ENCODE measurements around the gene ITPR1. TPM values are rescaled to one million over a fixed set of nuclear protein-coding genes. Genes with fewer than 3 reads are reported as not detected.

Gene ITPR1
- total RNA-seq, 4 donors from 2014 or later = 58.8 to 67.2 (median 63.1) TPM

- no peak for TF ChIP-seq CTCF (IDR thresholded peaks at IDR 0.05; ENCODE audit: low read depth)
Measured at GRCh38 chr3:4674216-4674615, 181.1 kb downstream of the ITPR1 start.

GRCh38 chr3:4675704-4676103, 182.6 kb downstream of the ITPR1 start:
- TF ChIP-seq CTCF (IDR thresholded peaks at IDR 0.05; ENCODE audit: low read depth) = no peak

- no peak for TF ChIP-seq CTCF (IDR thresholded peaks at IDR 0.05; ENCODE audit: low read depth)
Measured at GRCh38 chr3:4678320-4678719, 185.2 kb downstream of the ITPR1 start.

GRCh38 chr3:4680227-4680691, 187.1 kb downstream of the ITPR1 start:
- TF ChIP-seq CTCF (IDR thresholded peaks at IDR 0.05; ENCODE audit: low read depth) = no peak

- TF ChIP-seq CTCF (IDR thresholded peaks at IDR 0.05; ENCODE audit: low read depth) = no peak
Measured at GRCh38 chr3:4680871-4681300, 187.7 kb downstream of the ITPR1 start.

GRCh38 chr3:4681301-4681700, 188.2 kb downstream of the ITPR1 start:
- TF ChIP-seq CTCF (IDR thresholded peaks at IDR 0.05; ENCODE audit: low read depth) = no peak

GRCh38 chr3:4684117-4684516, 191.0 kb downstream of the ITPR1 start:
- no peak for TF ChIP-seq CTCF (IDR thresholded peaks at IDR 0.05; ENCODE audit: low read depth)

Measured in subcutaneous adipose tissue (tissue), 4 donors.